ENCODE measurements around the gene MTHFD2L. TPM values are rescaled to one million over a fixed set of nuclear protein-coding genes. Genes with fewer than 3 reads are reported as not detected.

MTHFD2L gene
- total and polyA plus RNA-seq, 9 of the 15 experiments (the other 6 are each of a cell fraction or from before 2014, with no cell fraction given) = 10.0 to 39.0 (median 26.0) TPM

DNA sequence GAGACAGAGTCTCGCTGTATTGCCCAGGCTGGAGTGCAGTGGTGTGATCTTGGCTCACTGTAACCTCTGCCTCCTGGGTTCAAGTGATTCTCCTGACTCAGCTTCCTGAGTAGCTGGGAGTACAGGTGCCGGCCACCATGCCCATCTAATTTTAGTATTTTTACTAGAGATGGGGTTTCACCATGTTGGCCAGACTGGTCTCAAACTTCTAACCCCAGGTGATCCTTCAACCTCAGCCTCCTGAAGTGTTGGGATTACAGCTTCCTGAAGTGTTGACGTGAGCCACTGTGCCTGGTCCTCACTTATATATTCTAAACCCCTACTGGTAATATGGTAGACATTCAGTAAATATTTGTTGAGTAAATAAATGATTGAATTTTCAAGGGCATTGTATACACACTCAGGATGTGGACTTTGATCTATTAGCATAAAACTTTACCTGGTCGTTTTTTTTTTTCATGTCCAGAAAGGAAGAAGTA, 33.0 kb downstream of the MTHFD2L start (continued):
- TF ChIP-seq, protein P1, sequence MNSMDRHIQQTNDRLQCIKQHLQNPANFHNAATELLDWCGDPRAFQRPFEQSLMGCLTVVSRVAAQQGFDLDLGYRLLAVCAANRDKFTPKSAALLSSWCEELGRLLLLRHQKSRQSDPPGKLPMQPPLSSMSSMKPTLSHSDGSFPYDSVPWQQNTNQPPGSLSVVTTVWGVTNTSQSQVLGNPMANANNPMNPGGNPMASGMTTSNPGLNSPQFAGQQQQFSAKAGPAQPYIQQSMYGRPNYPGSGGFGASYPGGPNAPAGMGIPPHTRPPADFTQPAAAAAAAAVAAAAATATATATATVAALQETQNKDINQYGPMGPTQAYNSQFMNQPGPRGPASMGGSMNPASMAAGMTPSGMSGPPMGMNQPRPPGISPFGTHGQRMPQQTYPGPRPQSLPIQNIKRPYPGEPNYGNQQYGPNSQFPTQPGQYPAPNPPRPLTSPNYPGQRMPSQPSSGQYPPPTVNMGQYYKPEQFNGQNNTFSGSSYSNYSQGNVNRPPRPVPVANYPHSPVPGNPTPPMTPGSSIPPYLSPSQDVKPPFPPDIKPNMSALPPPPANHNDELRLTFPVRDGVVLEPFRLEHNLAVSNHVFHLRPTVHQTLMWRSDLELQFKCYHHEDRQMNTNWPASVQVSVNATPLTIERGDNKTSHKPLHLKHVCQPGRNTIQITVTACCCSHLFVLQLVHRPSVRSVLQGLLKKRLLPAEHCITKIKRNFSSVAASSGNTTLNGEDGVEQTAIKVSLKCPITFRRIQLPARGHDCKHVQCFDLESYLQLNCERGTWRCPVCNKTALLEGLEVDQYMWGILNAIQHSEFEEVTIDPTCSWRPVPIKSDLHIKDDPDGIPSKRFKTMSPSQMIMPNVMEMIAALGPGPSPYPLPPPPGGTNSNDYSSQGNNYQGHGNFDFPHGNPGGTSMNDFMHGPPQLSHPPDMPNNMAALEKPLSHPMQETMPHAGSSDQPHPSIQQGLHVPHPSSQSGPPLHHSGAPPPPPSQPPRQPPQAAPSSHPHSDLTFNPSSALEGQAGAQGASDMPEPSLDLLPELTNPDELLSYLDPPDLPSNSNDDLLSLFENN (IDR thresholded peaks at IDR 0.05; ENCODE audit: low read depth in 2 of 2, low read length in 2 of 2) = no peak
- TF ChIP-seq POLR2G (IDR thresholded peaks at IDR 0.05; ENCODE audit: low read depth, low read length) (no peak), POLR2B (IDR thresholded peaks at IDR 0.05; ENCODE audit: low read depth, partially characterized antibody) (no peak), FOXK1 (CRISPR knock-in tag; IDR thresholded peaks at IDR 0.05; ENCODE audit: borderline replicate concordance) (no peak), HMG20B (CRISPR knock-in tag; IDR thresholded peaks at IDR 0.05) (no peak)
- TF ChIP-seq, protein P2, sequence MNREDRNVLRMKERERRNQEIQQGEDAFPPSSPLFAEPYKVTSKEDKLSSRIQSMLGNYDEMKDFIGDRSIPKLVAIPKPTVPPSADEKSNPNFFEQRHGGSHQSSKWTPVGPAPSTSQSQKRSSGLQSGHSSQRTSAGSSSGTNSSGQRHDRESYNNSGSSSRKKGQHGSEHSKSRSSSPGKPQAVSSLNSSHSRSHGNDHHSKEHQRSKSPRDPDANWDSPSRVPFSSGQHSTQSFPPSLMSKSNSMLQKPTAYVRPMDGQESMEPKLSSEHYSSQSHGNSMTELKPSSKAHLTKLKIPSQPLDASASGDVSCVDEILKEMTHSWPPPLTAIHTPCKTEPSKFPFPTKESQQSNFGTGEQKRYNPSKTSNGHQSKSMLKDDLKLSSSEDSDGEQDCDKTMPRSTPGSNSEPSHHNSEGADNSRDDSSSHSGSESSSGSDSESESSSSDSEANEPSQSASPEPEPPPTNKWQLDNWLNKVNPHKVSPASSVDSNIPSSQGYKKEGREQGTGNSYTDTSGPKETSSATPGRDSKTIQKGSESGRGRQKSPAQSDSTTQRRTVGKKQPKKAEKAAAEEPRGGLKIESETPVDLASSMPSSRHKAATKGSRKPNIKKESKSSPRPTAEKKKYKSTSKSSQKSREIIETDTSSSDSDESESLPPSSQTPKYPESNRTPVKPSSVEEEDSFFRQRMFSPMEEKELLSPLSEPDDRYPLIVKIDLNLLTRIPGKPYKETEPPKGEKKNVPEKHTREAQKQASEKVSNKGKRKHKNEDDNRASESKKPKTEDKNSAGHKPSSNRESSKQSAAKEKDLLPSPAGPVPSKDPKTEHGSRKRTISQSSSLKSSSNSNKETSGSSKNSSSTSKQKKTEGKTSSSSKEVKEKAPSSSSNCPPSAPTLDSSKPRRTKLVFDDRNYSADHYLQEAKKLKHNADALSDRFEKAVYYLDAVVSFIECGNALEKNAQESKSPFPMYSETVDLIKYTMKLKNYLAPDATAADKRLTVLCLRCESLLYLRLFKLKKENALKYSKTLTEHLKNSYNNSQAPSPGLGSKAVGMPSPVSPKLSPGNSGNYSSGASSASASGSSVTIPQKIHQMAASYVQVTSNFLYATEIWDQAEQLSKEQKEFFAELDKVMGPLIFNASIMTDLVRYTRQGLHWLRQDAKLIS (CRISPR knock-in tag; IDR thresholded peaks at IDR 0.05) = no peak
- TF ChIP-seq, protein P3, sequence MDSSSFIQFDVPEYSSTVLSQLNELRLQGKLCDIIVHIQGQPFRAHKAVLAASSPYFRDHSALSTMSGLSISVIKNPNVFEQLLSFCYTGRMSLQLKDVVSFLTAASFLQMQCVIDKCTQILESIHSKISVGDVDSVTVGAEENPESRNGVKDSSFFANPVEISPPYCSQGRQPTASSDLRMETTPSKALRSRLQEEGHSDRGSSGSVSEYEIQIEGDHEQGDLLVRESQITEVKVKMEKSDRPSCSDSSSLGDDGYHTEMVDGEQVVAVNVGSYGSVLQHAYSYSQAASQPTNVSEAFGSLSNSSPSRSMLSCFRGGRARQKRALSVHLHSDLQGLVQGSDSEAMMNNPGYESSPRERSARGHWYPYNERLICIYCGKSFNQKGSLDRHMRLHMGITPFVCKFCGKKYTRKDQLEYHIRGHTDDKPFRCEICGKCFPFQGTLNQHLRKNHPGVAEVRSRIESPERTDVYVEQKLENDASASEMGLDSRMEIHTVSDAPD (CRISPR knock-in tag; IDR thresholded peaks at IDR 0.05) = no peak
- TF ChIP-seq, protein P4, sequence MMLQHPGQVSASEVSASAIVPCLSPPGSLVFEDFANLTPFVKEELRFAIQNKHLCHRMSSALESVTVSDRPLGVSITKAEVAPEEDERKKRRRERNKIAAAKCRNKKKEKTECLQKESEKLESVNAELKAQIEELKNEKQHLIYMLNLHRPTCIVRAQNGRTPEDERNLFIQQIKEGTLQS (IDR thresholded peaks at IDR 0.05) = no peak
- TF ChIP-seq, protein P4 (CRISPR knock-in tag; conservative IDR thresholded peaks at IDR 0.05) = no peak

Measured in K562 (cell line).